ENCODE data around the gene RAB40B. TPM values are rescaled to one million over a fixed set of nuclear protein-coding genes. Genes with fewer than 3 reads are reported as not detected.

The RAB40B gene
- total RNA-seq, 6 experiments from 2014 or later: 8.0 to 14.8 (median 9.3) TPM

DNA sequence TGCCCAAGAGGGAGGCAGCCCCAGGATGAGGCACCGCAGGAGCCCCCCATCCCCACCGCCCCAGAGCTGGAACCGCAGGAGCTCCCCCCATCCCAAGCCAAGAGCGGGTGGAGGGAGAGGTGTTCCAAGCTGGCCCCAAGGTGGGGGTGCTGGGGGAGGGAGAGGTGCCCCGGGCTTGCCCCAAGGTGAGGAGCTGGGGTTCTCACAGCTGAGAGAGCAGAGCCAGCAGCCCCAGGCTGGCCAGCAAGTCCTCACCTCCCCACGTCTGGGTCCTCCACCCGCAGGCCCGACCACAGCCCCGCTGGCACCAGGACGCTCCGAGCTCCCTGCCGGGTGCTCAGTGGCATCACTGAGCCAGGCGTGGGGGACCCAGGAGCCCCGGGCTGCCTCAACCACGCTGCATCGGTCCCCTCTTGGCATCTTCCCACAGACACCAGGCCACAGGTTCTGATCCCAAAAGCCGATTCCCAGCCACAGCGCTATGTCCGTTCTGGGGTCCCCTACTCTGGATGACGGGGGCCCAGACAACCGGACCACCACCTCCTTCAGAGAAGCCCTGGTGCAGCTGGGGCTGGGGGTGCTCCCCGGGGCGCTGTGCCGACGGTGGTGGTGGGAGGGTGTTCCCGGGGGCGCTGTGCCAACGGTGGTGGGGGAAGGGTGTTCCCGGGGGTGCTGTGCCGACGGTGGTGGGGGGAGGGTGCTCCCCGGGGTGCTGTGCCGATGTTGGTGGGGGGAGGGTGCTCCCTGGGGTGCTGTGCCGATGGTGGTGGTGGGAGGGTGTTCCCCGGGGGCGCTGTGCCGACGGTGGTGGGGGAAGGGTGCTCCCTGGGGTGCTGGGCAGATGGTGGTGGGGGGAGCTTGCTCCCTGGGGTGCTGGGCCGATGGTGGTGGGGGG is 34.9 kb downstream of the RAB40B start:
- peaks cover 5% of the 10 kb centered on the region for H3K4me1 Mint-ChIP-seq (ENCODE audit: low read depth)
- no peaks in the 10 kb centered on the region; the same call in 1 of the 2 replicates for H3K27me3 Mint-ChIP-seq (ENCODE audit: insufficient read depth)
- peaks cover 7% of the 10 kb centered on the region; the same call in 1 of the 2 replicates for H3K9me3 Mint-ChIP-seq
- TF ChIP-seq, protein P1, sequence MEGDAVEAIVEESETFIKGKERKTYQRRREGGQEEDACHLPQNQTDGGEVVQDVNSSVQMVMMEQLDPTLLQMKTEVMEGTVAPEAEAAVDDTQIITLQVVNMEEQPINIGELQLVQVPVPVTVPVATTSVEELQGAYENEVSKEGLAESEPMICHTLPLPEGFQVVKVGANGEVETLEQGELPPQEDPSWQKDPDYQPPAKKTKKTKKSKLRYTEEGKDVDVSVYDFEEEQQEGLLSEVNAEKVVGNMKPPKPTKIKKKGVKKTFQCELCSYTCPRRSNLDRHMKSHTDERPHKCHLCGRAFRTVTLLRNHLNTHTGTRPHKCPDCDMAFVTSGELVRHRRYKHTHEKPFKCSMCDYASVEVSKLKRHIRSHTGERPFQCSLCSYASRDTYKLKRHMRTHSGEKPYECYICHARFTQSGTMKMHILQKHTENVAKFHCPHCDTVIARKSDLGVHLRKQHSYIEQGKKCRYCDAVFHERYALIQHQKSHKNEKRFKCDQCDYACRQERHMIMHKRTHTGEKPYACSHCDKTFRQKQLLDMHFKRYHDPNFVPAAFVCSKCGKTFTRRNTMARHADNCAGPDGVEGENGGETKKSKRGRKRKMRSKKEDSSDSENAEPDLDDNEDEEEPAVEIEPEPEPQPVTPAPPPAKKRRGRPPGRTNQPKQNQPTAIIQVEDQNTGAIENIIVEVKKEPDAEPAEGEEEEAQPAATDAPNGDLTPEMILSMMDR (IDR thresholded peaks at IDR 0.05): no peak
- no peak for DNase-seq
- H3K27ac Mint-ChIP-seq: no peak overlapping the region
- H3K36me3 Mint-ChIP-seq (ENCODE audit: low read depth): peaks cover 19% of the 10 kb centered on the region
- no peak overlapping the region for H3K4me3 Mint-ChIP-seq

- H3K36me3 Mint-ChIP-seq (ENCODE audit: low read depth): peaks cover 21% of the 10 kb centered on the region
- no peaks in the 10 kb centered on the region for H3K4me1 Mint-ChIP-seq (ENCODE audit: low read depth)
- no peak overlapping the region for H3K27ac Mint-ChIP-seq
- DNase-seq: no peak
- H3K27me3 Mint-ChIP-seq (ENCODE audit: insufficient read depth): no peaks in the 10 kb centered on the region; the same call in 1 of the 2 replicates
- no peak overlapping the region for H3K4me3 Mint-ChIP-seq
- peaks cover 7% of the 10 kb centered on the region; the same call in 1 of the 2 replicates for H3K9me3 Mint-ChIP-seq
- TF ChIP-seq, protein P1 (IDR thresholded peaks at IDR 0.05): no peak
These were observed 35.7 kb downstream of the RAB40B start for GRCh38 chr17:82662711-82663261.

- Mint-ChIP-seq H3K4me1 (ENCODE audit: low read depth) (no peaks in the 10 kb centered on the region), H3K9me3 (peaks cover 7% of the 10 kb centered on the region; the same call in 1 of the 2 replicates), H3K27me3 (ENCODE audit: insufficient read depth) (no peaks in the 10 kb centered on the region; the same call in 1 of the 2 replicates), H3K27ac (no peak overlapping the region), H3K36me3 (ENCODE audit: low read depth) (peaks cover 28% of the 10 kb centered on the region), H3K4me3 (no peak overlapping the region)
- DNase-seq: no peak
- TF ChIP-seq, protein P1 (IDR thresholded peaks at IDR 0.05): no peak
These were observed 36.5 kb downstream of the RAB40B start for GRCh38 chr17:82661717-82662683.

DNA sequence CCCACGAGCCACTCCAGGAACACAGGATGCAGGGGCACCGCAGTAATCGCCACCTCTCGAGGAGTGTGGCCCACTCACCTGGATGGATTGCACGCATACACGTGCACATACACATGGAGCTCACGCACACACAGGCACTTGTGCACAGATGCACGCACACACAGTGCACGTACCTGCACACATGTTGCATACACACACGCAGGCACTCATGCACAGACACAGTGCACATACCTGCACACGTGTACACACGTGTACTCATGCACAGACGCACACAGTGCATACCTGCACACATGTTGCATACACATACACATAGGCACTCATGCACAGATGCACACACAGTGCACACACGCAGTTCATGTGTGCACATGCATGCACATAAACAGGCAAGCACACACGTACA is 38.6 kb downstream of the RAB40B start:
- Mint-ChIP-seq H3K4me1 (ENCODE audit: low read depth) (peaks cover 5% of the 10 kb centered on the region), H3K27me3 (ENCODE audit: insufficient read depth) (peaks cover 3% of the 10 kb centered on the region), H3K36me3 (ENCODE audit: low read depth) (peaks cover 29% of the 10 kb centered on the region), H3K9me3 (peaks cover 7% of the 10 kb centered on the region; the same call in 1 of the 2 replicates), H3K27ac (no peak overlapping the region), H3K4me3 (no peak overlapping the region)
- DNase-seq: no peak
- TF ChIP-seq, protein P1 (IDR thresholded peaks at IDR 0.05): no peak
